SU-DHL-6 (cell line): ENCODE results near the gene C1orf50.

Experiments
- CTCF ChIP-seq: fragments of 200-600 bp; sonication (generic); IDR thresholded peaks from one replicate; pipeline ENCODE4 v1.5.1; 2017; ENCODE audit warnings: antibody characterized with exemption, mild to moderate bottlenecking, low read length, moderate library complexity; ENCODE audit not compliant: insufficient read depth, poor library complexity, severe bottlenecking
- EZH2phosphoT487 ChIP-seq: fragments of 200-600 bp; sonication (generic), shearing (Covaris generic); conservative IDR thresholded peaks from 2 replicates; pipeline ENCODE4 v1.6.1; 2018; ENCODE audit warnings: mild to moderate bottlenecking, antibody characterized with exemption, low read length, moderate library complexity, mixed read lengths

DNA sequence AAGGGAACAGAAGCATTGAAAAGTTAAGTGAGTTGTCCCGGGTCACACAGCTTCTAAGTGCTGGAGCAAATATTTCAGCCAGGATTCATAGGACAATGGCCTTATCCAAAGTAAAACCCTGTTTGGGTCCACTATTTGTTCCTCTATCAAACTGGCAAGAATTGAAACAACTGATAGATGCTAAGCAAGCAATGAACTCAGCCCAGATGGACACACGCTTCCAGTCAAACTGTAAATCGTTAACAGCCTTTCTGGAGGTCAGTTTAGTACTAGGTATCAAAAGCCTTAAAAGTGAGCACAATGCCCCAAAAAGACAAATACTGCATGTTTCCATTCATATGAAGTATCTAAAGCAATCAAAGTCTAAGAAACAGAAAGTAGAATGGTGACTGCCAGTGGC, 50.9 kb downstream of the C1orf50 start:
- TF ChIP-seq CTCF: no peak
- TF ChIP-seq EZH2phosphoT487: no peak
